SH-SY5Y (cell line): ENCODE results near the gene HDDC3.

Experiments used
- GATA2 ChIP-seq: IDR thresholded peaks from 2 replicates; pipeline ENCODE4 v1.6.1; 2011; ENCODE audit warnings: mild to moderate bottlenecking, low read depth, low read length
- GATA3 ChIP-seq: IDR thresholded peaks from 2 replicates; pipeline ENCODE4 v1.6.1; 2011; ENCODE audit warnings: low read depth, mild to moderate bottlenecking, low read length, moderate library complexity

The HDDC3 gene

GRCh38 chr15:90931828-90932659, at the start of gene HDDC3:
Gene HDDC3, minus strand, starts transcription at chr15:90932549. Its CDS starts 9 bp downstream, at chr15:90932540.
- TF ChIP-seq GATA3 = no peak
- TF ChIP-seq GATA2 = no peak

GRCh38 chr15:90982135-90982534, 49.8 kb upstream of the HDDC3 start:
- TF ChIP-seq GATA2 (no peak), GATA3 (no peak)

- TF ChIP-seq GATA3 (no peak), GATA2 (no peak)
These were observed 49.3 kb upstream of the HDDC3 start for GRCh38 chr15:90981681-90982080.

GRCh38 chr15:90979582-90979981, 47.2 kb upstream of the HDDC3 start:
- no peak for TF ChIP-seq GATA2
- no peak for TF ChIP-seq GATA3

GRCh38 chr15:90974216-90974615, 41.9 kb upstream of the HDDC3 start:
- TF ChIP-seq GATA2 (no peak), GATA3 (no peak)

GRCh38 chr15:90972133-90972532, 39.8 kb upstream of the HDDC3 start:
- TF ChIP-seq GATA3 = no peak
- TF ChIP-seq GATA2 = no peak

GRCh38 chr15:90970274-90970673, 37.9 kb upstream of the HDDC3 start:
- TF ChIP-seq GATA2 = no peak
- no peak for TF ChIP-seq GATA3

- TF ChIP-seq GATA3 (no peak), GATA2 (no peak)
These were observed 36.1 kb upstream of the HDDC3 start for GRCh38 chr15:90968434-90968833.

- TF ChIP-seq GATA2 = no peak
- TF ChIP-seq GATA3 = no peak
These were observed 34.9 kb upstream of the HDDC3 start for GRCh38 chr15:90967206-90967605.

GRCh38 chr15:90966262-90966661, 33.9 kb upstream of the HDDC3 start:
- TF ChIP-seq GATA3 (no peak), GATA2 (no peak)

- TF ChIP-seq GATA2 = no peak
- TF ChIP-seq GATA3 = no peak
These were observed 29.7 kb upstream of the HDDC3 start for GRCh38 chr15:90962021-90962420.

GRCh38 chr15:90960298-90961091, 28.1 kb upstream of the HDDC3 start:
- TF ChIP-seq GATA2 = no peak
- no peak for TF ChIP-seq GATA3

GRCh38 chr15:90959894-90960293, 27.5 kb upstream of the HDDC3 start:
- TF ChIP-seq GATA2 = no peak
- TF ChIP-seq GATA3 = no peak

GRCh38 chr15:90959028-90959595, 26.8 kb upstream of the HDDC3 start:
- TF ChIP-seq GATA3 (no peak), GATA2 (no peak)
